IPS-NIHi7 (cell line): ENCODE results near the gene TLR3.
A peak's percentile ranks its signal among the peaks of the same experiment; 100 is the strongest.
"Not testable (repeated sequence)": the region's sequence is repeated elsewhere in the genome, so short reads cannot be mapped to it uniquely, and the experiment has no call there.

Experiments
- DNase-seq: peaks from one replicate; pipeline ENCODE4 v3.0.0; 2012; ENCODE audit warnings: mixed read lengths; ENCODE audit errors: extremely low spot score

Gene TLR3

DNA sequence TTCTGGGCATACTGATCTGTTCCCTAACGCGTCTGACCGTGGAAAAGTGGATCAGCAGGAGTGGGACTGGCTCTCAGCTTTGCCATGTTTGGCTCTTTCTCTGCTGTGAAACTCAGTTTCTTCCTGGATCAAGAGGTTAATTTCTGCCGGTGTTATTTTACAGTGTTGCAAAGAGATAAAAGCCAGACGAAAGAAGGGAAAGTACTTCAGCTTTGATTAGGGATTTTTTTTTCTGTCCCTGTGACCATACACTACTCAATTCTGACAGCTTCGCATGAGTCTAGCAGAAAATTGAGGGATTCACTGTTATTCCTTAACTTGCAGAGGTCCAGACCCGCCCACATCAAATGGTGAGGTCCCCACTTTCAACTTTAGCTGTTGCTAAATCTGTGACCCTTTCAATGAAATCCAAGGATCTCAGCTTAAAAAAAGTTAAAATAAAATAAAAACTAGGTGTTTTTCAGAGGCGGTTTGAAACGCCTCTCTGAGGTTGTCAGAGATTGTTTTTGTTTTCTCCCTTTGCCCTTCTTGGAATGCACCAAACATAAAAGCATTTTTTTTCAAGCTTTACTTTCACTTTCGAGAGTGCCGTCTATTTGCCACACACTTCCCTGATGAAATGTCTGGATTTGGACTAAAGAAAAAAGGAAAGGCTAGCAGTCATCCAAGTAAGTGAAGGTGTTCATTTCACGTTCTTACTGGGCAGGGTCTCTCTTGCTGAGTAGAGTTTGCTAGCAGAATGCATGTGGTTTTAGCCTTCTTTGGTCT is at the start of gene TLR3:
Gene TLR3 (plus strand): TSS at position 576 of the 768 bp plus-strand sequence. CDS start 7,464 bp downstream, outside the sequence.
- DNase-seq, result no peak

DNA sequence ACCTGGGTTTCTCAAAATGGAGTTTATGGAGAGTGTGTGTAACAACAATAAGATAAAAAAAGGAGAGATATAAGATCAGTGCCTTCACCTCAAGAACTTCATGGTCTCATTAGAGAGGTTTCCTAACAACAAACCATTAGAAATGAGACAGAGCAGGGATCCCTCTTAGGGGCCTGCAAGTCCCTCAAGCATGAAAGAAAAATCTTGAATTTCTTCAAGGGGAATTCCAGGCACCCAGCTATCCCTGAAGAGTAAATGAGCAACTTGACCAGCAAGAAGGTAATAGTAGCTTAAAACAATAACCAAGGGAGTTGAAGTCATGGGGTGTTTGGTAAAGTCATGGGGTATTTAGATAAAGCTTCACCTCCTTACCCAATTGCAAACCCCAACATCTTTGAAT is 49.7 kb upstream of the TLR3 start:
- DNase-seq, result no peak

GRCh38 chr4:186020106-186020792 is 48.7 kb upstream of the TLR3 start:
- DNase-seq, result no peak

- DNase-seq, result no peak
Measured at GRCh38 chr4:186020793-186021407, 48.1 kb upstream of the TLR3 start.

- peak; percentile 86 for DNase-seq
Measured at GRCh38 chr4:186021461-186022167, 47.3 kb upstream of the TLR3 start.

- no peak for DNase-seq
Measured at GRCh38 chr4:186023975-186024374, 45.0 kb upstream of the TLR3 start.

- DNase-seq, result no peak
Measured at GRCh38 chr4:186024637-186025407, 44.1 kb upstream of the TLR3 start.

DNA sequence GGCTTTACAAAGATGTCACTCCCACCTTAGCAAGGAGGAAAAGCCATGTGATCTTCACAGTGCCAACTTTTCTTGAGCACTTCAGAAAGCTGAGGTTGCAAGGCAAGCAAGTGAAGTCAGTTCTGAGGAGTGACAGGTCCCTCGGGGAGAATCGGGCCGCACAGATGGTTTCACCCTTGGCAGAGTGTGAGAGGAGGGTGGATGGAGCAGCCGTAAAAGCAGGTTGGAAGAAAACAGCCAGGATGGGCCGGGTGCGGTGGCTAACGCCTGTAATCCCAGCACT is 43.6 kb upstream of the TLR3 start:
- DNase-seq, result no peak

DNA sequence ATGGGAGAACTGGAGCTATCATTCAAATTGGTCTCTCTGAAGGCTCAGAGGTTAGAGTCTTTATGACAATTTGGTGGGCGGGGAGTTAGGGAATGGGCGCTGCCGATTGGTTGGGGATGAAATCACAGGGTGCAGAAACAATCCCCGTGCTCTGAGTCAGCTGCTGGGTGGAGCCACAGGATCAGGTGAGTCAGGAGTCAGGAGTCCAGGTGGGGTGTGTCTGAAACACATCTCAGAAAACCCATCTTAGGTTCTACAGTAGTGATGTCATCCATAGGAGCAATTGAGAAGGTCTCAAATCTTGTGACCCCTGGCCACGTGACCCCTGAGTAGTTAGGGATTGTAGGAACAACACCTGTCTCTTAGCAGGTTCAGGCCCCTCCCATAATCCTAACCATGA is 41.6 kb upstream of the TLR3 start:
- no peak for DNase-seq

GRCh38 chr4:186029571-186030398 is 39.2 kb upstream of the TLR3 start:
- peak; percentile 57 for DNase-seq

DNA sequence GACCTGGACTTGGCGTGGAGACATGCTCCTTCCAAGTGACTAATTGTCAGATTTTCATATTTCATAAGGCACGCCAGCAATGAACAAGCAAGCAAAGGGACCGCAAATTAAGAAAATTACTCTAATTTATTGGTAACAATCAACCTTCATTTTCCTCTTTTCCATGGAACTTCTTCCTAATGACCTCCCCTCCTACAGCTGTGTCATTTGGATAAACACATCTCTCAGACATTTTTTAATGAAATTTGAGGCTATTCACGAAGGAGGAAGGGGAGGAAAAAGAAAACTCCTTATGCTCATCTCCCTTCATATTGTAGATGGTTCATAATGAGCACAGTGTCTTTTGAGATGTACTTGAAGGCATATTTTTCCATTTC is 38.6 kb upstream of the TLR3 start:
- no peak for DNase-seq

GRCh38 chr4:186030795-186031194 is 38.2 kb upstream of the TLR3 start:
- DNase-seq, result no peak

DNA sequence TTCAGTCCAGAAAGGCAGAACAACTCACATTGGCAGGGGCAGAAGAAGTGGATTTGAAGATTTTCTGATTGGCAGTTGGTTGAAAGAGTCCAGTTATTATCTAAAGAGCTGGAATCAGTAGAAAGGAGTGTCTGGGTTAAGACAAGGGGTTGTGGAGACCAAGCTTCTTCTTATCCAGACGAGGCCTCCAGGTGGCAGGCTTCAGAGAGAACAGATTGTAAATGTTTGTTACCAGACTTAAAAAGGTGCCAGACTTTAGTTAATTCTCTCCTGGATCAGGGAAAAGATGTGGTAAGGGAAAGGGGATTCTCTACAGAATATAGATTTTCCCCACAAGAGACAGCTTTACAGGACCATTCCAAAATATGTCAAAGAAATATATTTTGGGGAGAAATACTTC is 36.7 kb upstream of the TLR3 start:
- DNase-seq, result no peak

DNA sequence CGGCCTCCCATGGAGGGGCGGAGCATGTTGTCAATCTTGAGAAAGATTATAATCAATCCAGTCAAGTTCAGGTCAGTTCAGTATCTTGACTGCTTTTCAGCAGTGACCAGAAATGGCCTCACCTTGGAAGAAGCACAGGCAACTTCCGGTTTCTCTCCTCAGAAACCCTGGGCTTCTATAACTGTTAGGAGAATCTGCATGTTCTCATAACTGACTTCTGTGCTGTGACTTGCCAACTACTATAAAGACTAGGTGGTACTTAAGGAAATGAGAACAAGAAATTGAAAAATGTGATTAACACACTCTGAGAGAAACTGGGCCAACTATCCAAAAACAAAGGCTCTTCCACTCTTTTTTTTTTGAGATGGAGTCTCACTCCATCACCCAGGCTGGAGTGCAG is 35.9 kb upstream of the TLR3 start:
- no peak for DNase-seq

DNA sequence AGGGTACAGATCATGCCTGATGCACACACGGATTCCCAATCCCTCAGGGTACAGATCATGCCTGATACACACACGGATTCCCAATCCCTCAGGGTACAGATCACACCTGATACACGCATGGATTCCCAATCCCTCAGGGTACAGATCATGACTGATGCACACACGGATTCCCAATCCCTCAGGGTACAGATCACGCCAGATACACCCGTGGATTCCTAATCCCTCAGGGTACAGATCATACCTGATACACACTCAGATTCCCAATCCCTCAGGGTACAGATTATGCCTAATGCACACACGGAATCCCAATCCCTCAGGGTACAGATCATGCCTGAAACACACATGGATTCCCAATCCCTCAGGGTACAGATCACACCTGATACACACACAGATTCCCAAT is 34.3 kb upstream of the TLR3 start:
- not testable (repeated sequence) for DNase-seq

DNA sequence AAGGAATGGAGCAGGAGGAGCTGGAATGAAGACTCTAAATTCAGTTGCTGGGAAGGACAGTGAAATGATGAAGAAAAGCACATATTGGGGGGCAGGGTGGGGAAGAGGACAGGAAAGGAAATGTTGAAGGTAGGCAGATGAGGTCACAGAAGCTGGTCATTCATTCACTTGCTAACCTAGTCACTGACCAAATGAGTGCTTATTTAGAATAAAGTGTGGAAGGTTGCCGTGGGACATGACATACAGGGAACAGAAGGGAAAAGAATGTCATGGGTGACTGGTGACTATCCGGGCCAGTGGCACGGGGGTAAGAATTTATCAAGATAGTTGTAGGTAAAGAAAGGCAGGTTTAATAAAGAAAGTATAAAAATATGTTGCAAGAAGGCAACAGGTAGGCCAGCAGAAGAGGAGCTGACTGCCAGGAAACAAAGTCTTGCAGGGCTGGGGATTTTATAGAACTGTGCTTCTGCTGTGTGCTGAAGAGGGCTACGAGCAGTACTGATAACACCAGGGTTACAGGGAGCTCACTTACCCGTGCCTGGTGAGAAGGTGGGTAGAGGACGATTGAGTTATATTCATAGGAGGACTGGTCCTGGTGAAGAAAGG is 31.9 kb upstream of the TLR3 start:
- DNase-seq, result no peak

GRCh38 chr4:186037692-186038658 is 31.0 kb upstream of the TLR3 start:
- DNase-seq, result peak; percentile 73

DNA sequence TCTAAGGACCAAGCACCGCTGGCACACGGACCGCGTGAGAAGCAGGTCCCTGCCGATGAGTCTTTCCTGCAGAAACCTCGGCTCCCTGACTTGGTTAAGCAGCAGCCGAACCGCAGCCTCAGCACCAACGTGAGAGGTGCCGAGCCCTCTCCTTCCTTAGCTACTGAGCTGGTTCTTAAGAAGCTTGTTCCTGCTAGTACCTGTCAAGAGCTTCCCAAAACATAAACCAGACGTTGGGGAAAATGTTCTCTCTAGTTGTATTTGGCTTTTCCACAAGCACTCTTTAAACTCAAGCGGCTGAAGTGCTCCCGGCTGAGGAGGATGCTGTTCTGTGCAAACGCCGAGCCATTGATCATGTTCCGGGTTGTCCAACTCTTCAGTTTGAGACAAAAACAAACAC is 29.3 kb upstream of the TLR3 start:
- no peak for DNase-seq

- DNase-seq, result no peak
Measured at GRCh38 chr4:186040316-186040715, 28.6 kb upstream of the TLR3 start.
